Left ventricle myocardium inferior (tissue), 1 donor: ENCODE measurements around the gene RBL1. TPM values are rescaled to one million over a fixed set of nuclear protein-coding genes. Genes with fewer than 3 reads are reported as not detected.
"Not testable (repeated sequence)": the region's sequence is repeated elsewhere in the genome, so short reads cannot be mapped to it uniquely, and the experiment has no call there.

Experiments used
- DNase-seq: peaks from one replicate; pipeline ENCODE4 v3.0.0-alpha.2; 2020
- H3K27ac ChIP-seq: fragments of 200-600 bp; replicated peaks from 2 replicates; pipeline ENCODE4 v1.8.0; 2021
- H3K27me3 ChIP-seq: fragments of 200-600 bp; 2 replicates; pipeline ENCODE4 v1.8.0; 2021; ENCODE audit warnings: low read depth
- H3K36me3 ChIP-seq: fragments of 200-600 bp; 2 replicates; pipeline ENCODE4 v1.8.0; 2021
- H3K4me1 ChIP-seq: fragments of 200-600 bp; 2 replicates; pipeline ENCODE4 v1.8.0; 2021
- H3K4me3 ChIP-seq: fragments of 200-600 bp; 2 replicates; pipeline ENCODE4 v1.8.0; 2021; ENCODE audit warnings: mild to moderate bottlenecking, moderate library complexity
- H3K9me3 ChIP-seq: fragments of 200-600 bp; replicated peaks from 2 replicates; pipeline ENCODE4 v1.8.0; 2021
- CTCF ChIP-seq: fragments of 200-600 bp; IDR thresholded peaks from 2 replicates; pipeline ENCODE4 v1.8.0; 2021; ENCODE audit warnings: antibody characterized with exemption, mild to moderate bottlenecking, borderline replicate concordance
- intact Hi-C: fragments of 100-400 bp; cut with micrococcal nuclease; formaldehyde crosslinking; loops from one replicate; pipeline ENCODE4 v1.11.0; 2022
- total RNA-seq: library from RNA; stranded (reverse); fragmentation: NEBNext Ultra II Directional; extraction: Animal tissue kit (Norgen Biotek cat#: 25700); gene quantifications from one replicate; pipeline ENCODE4 v1.2.1, GENCODE V29; 2021
- donor health status: DM: no; HTN: yes; CAD: no; lungs with severe emphysema.

Gene RBL1
- total RNA-seq, 1 donor from 2014 or later, result 4.7 TPM

- intact Hi-C loops, result no loop called here
- no peak for TF ChIP-seq CTCF
- Histone ChIP-seq H3K4me1 (no peaks in the 10 kb centered on the region), H3K9me3 (no peaks in the 10 kb centered on the region), H3K36me3 (peaks cover 13% of the 10 kb centered on the region), H3K27ac (no peak overlapping the region), H3K4me3 (no peak overlapping the region), H3K27me3 (no peaks in the 10 kb centered on the region)
- DNase-seq, result no peak
Observed at GRCh38 chr20:36998652-36999051, 97.1 kb downstream of the RBL1 start.

- H3K4me1 ChIP-seq, result no peaks in the 10 kb centered on the region
Observed at GRCh38 chr20:36997121-36997520, 98.7 kb downstream of the RBL1 start.

DNA sequence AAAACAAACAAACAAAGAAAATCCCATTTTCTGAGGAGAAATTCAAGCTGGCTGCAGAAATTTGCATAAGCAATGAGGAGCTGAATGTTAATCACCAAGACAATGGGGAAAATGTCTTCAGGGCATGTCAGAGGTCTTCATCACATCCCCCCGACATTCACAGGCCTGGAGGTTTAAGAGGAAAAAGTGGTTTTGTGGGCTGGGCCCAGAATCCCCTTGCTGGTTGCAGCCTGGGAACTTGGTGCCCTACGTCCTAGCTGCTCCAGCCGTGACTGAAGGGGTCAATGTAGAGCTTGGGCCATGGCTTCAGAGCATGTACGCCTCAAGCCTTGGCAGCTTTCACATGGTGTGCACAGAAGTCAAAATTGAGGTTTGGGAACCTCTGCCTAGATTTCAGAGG is 101.6 kb downstream of the RBL1 start:
- intact Hi-C loops, H3K4me3 ChIP-seq, H3K27ac ChIP-seq, DNase-seq, H3K36me3 ChIP-seq, H3K27me3 ChIP-seq, H3K4me1 ChIP-seq: not testable (repeated sequence)
- H3K9me3 ChIP-seq, result peaks cover 11% of the 10 kb centered on the region

More at GRCh38 chr20:36997121-36997520, 98.7 kb downstream of the RBL1 start:
- Histone ChIP-seq H3K36me3 (no peaks in the 10 kb centered on the region), H3K27me3 (no peaks in the 10 kb centered on the region), H3K9me3 (peaks cover 11% of the 10 kb centered on the region), H3K27ac (no peak overlapping the region), H3K4me3 (no peak overlapping the region)
- no peak for TF ChIP-seq CTCF
- intact Hi-C loops, result no loop called here
- no peak for DNase-seq

DNA sequence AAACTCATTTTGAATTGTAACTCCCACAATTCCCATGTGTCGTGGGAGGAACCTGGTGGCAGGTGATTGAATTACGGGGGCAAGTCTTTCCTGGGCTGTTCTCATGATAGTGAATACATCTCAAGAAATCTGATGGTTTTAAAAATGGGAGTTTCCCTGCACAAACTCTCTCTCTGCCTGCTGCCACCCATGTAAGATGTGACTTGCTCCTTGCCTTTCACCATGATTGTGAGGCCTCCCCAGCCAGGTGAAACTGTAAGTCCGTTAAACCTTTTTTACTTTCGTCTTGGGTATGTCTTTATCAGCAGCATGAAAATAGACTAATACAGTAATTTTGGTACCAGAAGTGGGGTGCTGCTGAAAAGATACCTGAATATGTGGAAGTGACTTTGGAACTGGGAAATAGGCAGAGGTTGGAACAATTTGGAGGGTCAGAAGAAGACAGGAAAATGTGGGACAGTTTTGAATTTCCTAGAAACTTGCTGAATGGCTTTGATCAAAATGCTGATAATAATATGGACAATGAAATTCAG is 102.9 kb downstream of the RBL1 start:
- TF ChIP-seq CTCF, result no peak
- intact Hi-C loops, result no loop called here
- Histone ChIP-seq H3K4me1 (no peaks in the 10 kb centered on the region), H3K9me3 (peaks cover 11% of the 10 kb centered on the region), H3K36me3 (no peaks in the 10 kb centered on the region), H3K4me3 (no peak overlapping the region), H3K27ac (no peak overlapping the region), H3K27me3 (no peaks in the 10 kb centered on the region)
- DNase-seq, result no peak

GRCh38 chr20:36991703-36992102 is 104.1 kb downstream of the RBL1 start:
- Histone ChIP-seq H3K9me3 (peaks cover 11% of the 10 kb centered on the region), H3K27me3 (no peaks in the 10 kb centered on the region), H3K4me3 (no peak overlapping the region), H3K4me1 (no peaks in the 10 kb centered on the region), H3K36me3 (no peaks in the 10 kb centered on the region), H3K27ac (no peak overlapping the region)
- intact Hi-C loops, result no loop called here
- no peak for DNase-seq
- TF ChIP-seq CTCF, result no peak

DNA sequence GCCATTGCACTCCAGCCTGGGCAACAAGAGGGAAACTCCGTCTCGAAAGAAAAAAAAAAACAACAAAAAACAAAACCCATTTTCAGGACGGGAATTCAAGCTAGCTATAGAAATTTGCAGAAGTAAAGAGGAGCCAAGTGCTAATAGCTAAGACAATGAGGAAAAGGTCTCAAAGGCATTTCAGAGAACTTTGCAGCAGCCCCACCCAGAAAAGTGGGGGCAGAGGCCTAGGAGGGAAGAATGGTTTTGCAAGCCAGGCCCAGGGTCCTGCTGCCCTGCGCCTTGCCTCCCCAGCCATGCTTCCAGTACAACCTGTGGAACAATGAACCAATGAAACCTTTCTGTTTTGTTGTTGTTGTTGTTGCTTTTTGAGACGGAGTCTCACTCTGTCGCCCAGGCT is 106.0 kb downstream of the RBL1 start:
- H3K27me3 ChIP-seq, result no peaks in the 10 kb centered on the region
- H3K27ac ChIP-seq, result peak overlapping the region; percentile 39
- peak; percentile 18 for DNase-seq
- H3K4me1 ChIP-seq, result no peaks in the 10 kb centered on the region
- H3K36me3 ChIP-seq, result no peaks in the 10 kb centered on the region
- TF ChIP-seq CTCF, result no peak
- H3K4me3 ChIP-seq, result no peak overlapping the region
- peaks cover 11% of the 10 kb centered on the region for H3K9me3 ChIP-seq
- intact Hi-C loops, result no loop called here
